NB4 (cell line): ENCODE data around the gene ZBTB22.

Source experiments
- CTCF ChIP-seq: IDR thresholded peaks from one replicate; pipeline ENCODE4 v1.5.1; 2012; ENCODE audit warnings: low read depth, low read length
- POLR2A ChIP-seq: IDR thresholded peaks from 2 replicates; pipeline ENCODE4 v1.6.1; 2011; ENCODE audit warnings: mild to moderate bottlenecking; ENCODE audit not compliant: insufficient read length; ENCODE audit errors: extremely low read depth

- TF ChIP-seq POLR2A, result no peak
- TF ChIP-seq CTCF, result no peak
Observed at GRCh38 chr6:33312361-33313104, 5.0 kb downstream of the ZBTB22 start.
